GM23248 (cell line): ENCODE results near the gene SPATA46.
"Not testable (repeated sequence)": the region's sequence is repeated elsewhere in the genome, so short reads cannot be mapped to it uniquely, and the experiment has no call there.

ENCODE experiments used
- EZH2 ChIP-seq: fragments of 200-600 bp; sonication (generic); IDR thresholded peaks from 2 replicates; pipeline ENCODE4 v1.6.1; 2018; ENCODE audit warnings: antibody characterized with exemption, mild to moderate bottlenecking; ENCODE audit not compliant: insufficient read depth, poor library complexity, severe bottlenecking
- EZH2phosphoT487 ChIP-seq: fragments of 200-600 bp; sonication (generic); IDR thresholded peaks from 2 replicates; pipeline ENCODE4 v1.6.1; 2018; ENCODE audit warnings: antibody characterized with exemption, moderate library complexity, mild to moderate bottlenecking, low read depth; ENCODE audit not compliant: insufficient read depth

- not testable (repeated sequence) for TF ChIP-seq EZH2, EZH2phosphoT487
Observed at GRCh38 chr1:162418584-162418983, 41.9 kb upstream of the SPATA46 start.
